Skeletal muscle satellite cell (primary cell): ENCODE measurements around the gene RRAS2.

Experiments used
- H3K27me3 ChIP-seq: 2 replicates; pipeline ENCODE4 v1.7.0; 2013; ENCODE audit warnings: low read length; ENCODE audit not compliant: control insufficient read depth, insufficient read depth
- H3K36me3 ChIP-seq: 2 replicates; pipeline ENCODE4 v1.7.0; 2013; ENCODE audit warnings: mild to moderate bottlenecking, control low read depth, low read length; ENCODE audit not compliant: insufficient read depth
- H3K4me1 ChIP-seq: 2 replicates; pipeline ENCODE4 v1.7.0; 2013; ENCODE audit warnings: low read length; ENCODE audit not compliant: control insufficient read depth, insufficient read depth
- H3K4me2 ChIP-seq: 2 replicates; pipeline ENCODE4 v1.7.0; 2013; ENCODE audit warnings: mild to moderate bottlenecking, low read length
- H3K4me3 ChIP-seq: 2 replicates; pipeline ENCODE4 v1.7.0; 2013; ENCODE audit warnings: low read length
- H3K9ac ChIP-seq: 2 replicates; pipeline ENCODE4 v1.7.0; 2013; ENCODE audit warnings: mild to moderate bottlenecking, low read depth, low read length, moderate library complexity
- H3K9me3 ChIP-seq: replicated peaks from 2 replicates; pipeline ENCODE4 v1.7.0; 2013; ENCODE audit warnings: mild to moderate bottlenecking, control low read depth, low read length

RRAS2 gene

GRCh38 chr11:14334893-14335292 is 24.1 kb downstream of the RRAS2 start:
- no peaks in the 10 kb centered on the region for H3K36me3 ChIP-seq
- H3K27me3 ChIP-seq, result no peaks in the 10 kb centered on the region
- no peaks in the 10 kb centered on the region for H3K9me3 ChIP-seq
- H3K4me2 ChIP-seq, result peak overlapping the region; percentile 64
- H3K9ac ChIP-seq, result peak overlapping the region; percentile 60
- H3K4me3 ChIP-seq, result peak overlapping the region; percentile 60
- peaks cover 49% of the 10 kb centered on the region for H3K4me1 ChIP-seq

GRCh38 chr11:14334192-14334591 is 24.8 kb downstream of the RRAS2 start:
- Histone ChIP-seq H3K4me3 (no peak overlapping the region), H3K36me3 (no peaks in the 10 kb centered on the region), H3K9me3 (no peaks in the 10 kb centered on the region), H3K4me2 (peak overlapping the region; percentile 64), H3K9ac (no peak overlapping the region), H3K27me3 (no peaks in the 10 kb centered on the region), H3K4me1 (peaks cover 46% of the 10 kb centered on the region)

- no peaks in the 10 kb centered on the region for H3K27me3 ChIP-seq
- no peak overlapping the region for H3K4me2 ChIP-seq
- H3K9ac ChIP-seq, result no peak overlapping the region
- no peak overlapping the region for H3K4me3 ChIP-seq
- no peaks in the 10 kb centered on the region for H3K9me3 ChIP-seq
- H3K4me1 ChIP-seq, result peaks cover 32% of the 10 kb centered on the region
- no peaks in the 10 kb centered on the region for H3K36me3 ChIP-seq
Observed at GRCh38 chr11:14331476-14332136, 27.4 kb downstream of the RRAS2 start.

GRCh38 chr11:14330881-14331280 is 28.1 kb downstream of the RRAS2 start:
- Histone ChIP-seq H3K36me3 (no peaks in the 10 kb centered on the region), H3K4me1 (peaks cover 32% of the 10 kb centered on the region), H3K27me3 (no peaks in the 10 kb centered on the region), H3K9me3 (no peaks in the 10 kb centered on the region), H3K4me3 (no peak overlapping the region), H3K4me2 (no peak overlapping the region), H3K9ac (no peak overlapping the region)

GRCh38 chr11:14329702-14330101 is 29.3 kb downstream of the RRAS2 start:
- Histone ChIP-seq H3K4me3 (no peak overlapping the region), H3K36me3 (no peaks in the 10 kb centered on the region), H3K4me2 (no peak overlapping the region), H3K4me1 (peaks cover 31% of the 10 kb centered on the region), H3K27me3 (no peaks in the 10 kb centered on the region), H3K9me3 (no peaks in the 10 kb centered on the region), H3K9ac (no peak overlapping the region)

- no peaks in the 10 kb centered on the region for H3K36me3 ChIP-seq
- H3K4me1 ChIP-seq, result peaks cover 43% of the 10 kb centered on the region
- no peaks in the 10 kb centered on the region for H3K27me3 ChIP-seq
- peak overlapping the region; percentile 11 for H3K4me2 ChIP-seq
- no peaks in the 10 kb centered on the region for H3K9me3 ChIP-seq
- H3K4me3 ChIP-seq, result no peak overlapping the region
- H3K9ac ChIP-seq, result no peak overlapping the region
Observed at GRCh38 chr11:14327116-14327515, 31.9 kb downstream of the RRAS2 start.

GRCh38 chr11:14323118-14323676 is 35.8 kb downstream of the RRAS2 start:
- no peaks in the 10 kb centered on the region for H3K36me3 ChIP-seq
- no peaks in the 10 kb centered on the region for H3K27me3 ChIP-seq
- no peak overlapping the region for H3K4me2 ChIP-seq
- H3K9ac ChIP-seq, result no peak overlapping the region
- H3K9me3 ChIP-seq, result no peaks in the 10 kb centered on the region
- peaks cover 60% of the 10 kb centered on the region for H3K4me1 ChIP-seq
- no peak overlapping the region for H3K4me3 ChIP-seq

GRCh38 chr11:14322510-14322909 is 36.5 kb downstream of the RRAS2 start:
- Histone ChIP-seq H3K9me3 (no peaks in the 10 kb centered on the region), H3K9ac (no peak overlapping the region), H3K4me2 (no peak overlapping the region), H3K27me3 (no peaks in the 10 kb centered on the region), H3K4me1 (peaks cover 64% of the 10 kb centered on the region), H3K36me3 (no peaks in the 10 kb centered on the region), H3K4me3 (no peak overlapping the region)

GRCh38 chr11:14320020-14320419 is 39.0 kb downstream of the RRAS2 start:
- no peaks in the 10 kb centered on the region for H3K9me3 ChIP-seq
- peaks cover 43% of the 10 kb centered on the region for H3K4me1 ChIP-seq
- no peak overlapping the region for H3K4me3 ChIP-seq
- H3K36me3 ChIP-seq, result no peaks in the 10 kb centered on the region
- H3K4me2 ChIP-seq, result no peak overlapping the region
- H3K9ac ChIP-seq, result no peak overlapping the region
- H3K27me3 ChIP-seq, result no peaks in the 10 kb centered on the region

- no peaks in the 10 kb centered on the region for H3K36me3 ChIP-seq
- H3K4me1 ChIP-seq, result peaks cover 36% of the 10 kb centered on the region
- H3K27me3 ChIP-seq, result no peaks in the 10 kb centered on the region
- H3K9ac ChIP-seq, result no peak overlapping the region
- H3K9me3 ChIP-seq, result no peaks in the 10 kb centered on the region
- peak overlapping the region; percentile 4 for H3K4me2 ChIP-seq
- H3K4me3 ChIP-seq, result no peak overlapping the region
Observed at GRCh38 chr11:14318581-14318981, 40.4 kb downstream of the RRAS2 start.

- Histone ChIP-seq H3K9me3 (no peaks in the 10 kb centered on the region), H3K4me2 (no peak overlapping the region), H3K27me3 (no peaks in the 10 kb centered on the region), H3K4me3 (no peak overlapping the region), H3K9ac (no peak overlapping the region), H3K36me3 (no peaks in the 10 kb centered on the region), H3K4me1 (peaks cover 37% of the 10 kb centered on the region)
Observed at GRCh38 chr11:14317659-14318325, 41.2 kb downstream of the RRAS2 start.

- H3K4me3 ChIP-seq, result no peak overlapping the region
- H3K27me3 ChIP-seq, result no peaks in the 10 kb centered on the region
- no peaks in the 10 kb centered on the region for H3K9me3 ChIP-seq
- peaks cover 52% of the 10 kb centered on the region for H3K4me1 ChIP-seq
- H3K36me3 ChIP-seq, result no peaks in the 10 kb centered on the region
- no peak overlapping the region for H3K4me2 ChIP-seq
- H3K9ac ChIP-seq, result no peak overlapping the region
Observed at GRCh38 chr11:14315130-14315529, 43.9 kb downstream of the RRAS2 start.
